Erythroblast (primary cell): Measurements from ENCODE around the gene ELAVL2.

Experiments
- GATA1 ChIP-seq: IDR thresholded peaks from 2 replicates; pipeline ENCODE4 v1.6.1; 2011; ENCODE audit warnings: low read depth, mild to moderate bottlenecking, control low read depth, low read length, moderate library complexity
- POLR2A ChIP-seq: IDR thresholded peaks from 2 replicates; pipeline ENCODE4 v1.6.1; 2011; ENCODE audit warnings: mild to moderate bottlenecking, low read length

GRCh38 chr9:23779220-23779619 lies 46.8 kb downstream of the ELAVL2 start:
- TF ChIP-seq POLR2A (no peak), GATA1 (no peak)
